ENCODE data around the gene HOXA9.

GRCh38 chr7:27180431-27181420 is 15.4 kb upstream of the HOXA9 start:
- TF ChIP-seq CTCF (IDR thresholded peaks at IDR 0.05) (no peak), REST (IDR thresholded peaks at IDR 0.05; ENCODE audit: low read depth, low read length) (no peak), RAD21 (IDR thresholded peaks at IDR 0.05; ENCODE audit: low read length) (no peak), MXI1 (IDR thresholded peaks at IDR 0.05; ENCODE audit: low read depth, low read length) (no peak), EZH2phosphoT487 (IDR thresholded peaks at IDR 0.05; ENCODE audit: borderline replicate concordance, low read depth) (no peak), RFX5 (IDR thresholded peaks at IDR 0.05; ENCODE audit: low read length) (no peak), POLR2AphosphoS5 (IDR thresholded peaks at IDR 0.05; ENCODE audit: low read depth, low read length) (no peak), CHD2 (IDR thresholded peaks at IDR 0.05; ENCODE audit: low read length, partially characterized antibody) (no peak), GABPA (IDR thresholded peaks at IDR 0.05; ENCODE audit: low read depth) (no peak), USF2 (IDR thresholded peaks at IDR 0.05; ENCODE audit: borderline replicate concordance, low read depth, low read length) (no peak), SMC3 (IDR thresholded peaks at IDR 0.05; ENCODE audit: low read depth, low read length) (no peak), MAX (IDR thresholded peaks at IDR 0.05; ENCODE audit: low read depth) (no peak), SIN3A (IDR thresholded peaks at IDR 0.05; ENCODE audit: borderline replicate concordance, low read depth, low read length) (no peak), RCOR1 (IDR thresholded peaks at IDR 0.05; ENCODE audit: low read length) (no peak)
